Measurements from ENCODE around the gene ZNF316. TPM values are rescaled to one million over a fixed set of nuclear protein-coding genes. Genes with fewer than 3 reads are reported as not detected.
A peak's percentile ranks its signal among the peaks of the same experiment; 100 is the strongest.

Gene ZNF316
- total RNA-seq, 2 experiments from 2014 or later: 17.2 to 19.0 TPM

DNA sequence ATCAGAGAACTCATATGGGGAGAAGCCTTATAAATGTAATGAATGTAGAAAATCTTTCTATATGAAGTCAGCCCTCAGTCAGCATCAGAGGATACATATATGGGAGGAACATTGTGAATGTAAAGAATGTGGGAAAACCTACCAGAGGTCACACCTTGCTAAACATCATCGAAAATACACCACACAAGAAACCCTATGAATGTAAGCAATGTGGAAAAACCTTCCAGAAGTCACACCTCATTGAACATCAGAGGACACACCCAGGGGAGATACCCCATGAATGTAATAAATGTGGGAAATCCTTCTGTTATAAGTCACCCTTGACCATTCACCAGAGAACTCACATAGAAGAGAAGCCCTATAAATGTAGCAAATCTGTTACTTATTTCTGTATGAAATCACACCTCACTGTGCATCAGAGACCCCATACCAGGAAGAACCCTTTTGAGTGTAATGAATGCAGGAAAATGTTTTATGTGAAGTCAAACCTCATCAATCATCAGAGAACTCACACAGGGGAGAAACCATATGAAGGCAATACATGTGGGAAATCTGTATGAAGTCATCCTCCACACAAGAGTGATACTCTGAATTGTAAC is 38.8 kb downstream of the ZNF316 start:
- Mint-ChIP-seq H3K27ac (no peak overlapping the region), H3K4me3 (no peak overlapping the region), H3K27me3 (no peaks in the 10 kb centered on the region), H3K4me1 (no peaks in the 10 kb centered on the region), H3K36me3 (peaks cover 32% of the 10 kb centered on the region), H3K9me3 (peaks cover 65% of the 10 kb centered on the region)
- no peak for DNase-seq

DNA sequence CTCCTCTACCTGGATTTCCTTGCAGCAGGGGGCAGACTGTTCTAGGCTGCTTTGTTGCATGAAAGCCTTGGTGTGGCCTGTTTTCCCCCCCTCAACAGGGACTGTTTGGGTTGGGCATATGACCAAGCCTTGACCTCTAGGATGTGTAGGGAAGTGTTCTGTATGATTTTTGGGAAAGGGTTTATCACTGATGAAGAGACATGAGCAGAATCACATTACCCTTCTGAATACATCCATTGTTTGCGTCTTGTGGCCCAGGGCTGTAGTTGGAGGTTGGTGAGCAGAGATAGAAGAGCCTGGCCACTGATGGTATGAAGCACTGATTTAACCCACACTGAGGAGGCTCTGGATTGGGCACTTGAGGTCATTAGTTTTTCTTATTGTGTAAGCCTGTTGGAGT is 43.0 kb downstream of the ZNF316 start:
- no peak for DNase-seq
- Mint-ChIP-seq H3K27ac (no peak overlapping the region), H3K4me1 (no peaks in the 10 kb centered on the region), H3K4me3 (no peak overlapping the region), H3K9me3 (peaks cover 75% of the 10 kb centered on the region), H3K36me3 (peaks cover 19% of the 10 kb centered on the region), H3K27me3 (no peaks in the 10 kb centered on the region)

DNA sequence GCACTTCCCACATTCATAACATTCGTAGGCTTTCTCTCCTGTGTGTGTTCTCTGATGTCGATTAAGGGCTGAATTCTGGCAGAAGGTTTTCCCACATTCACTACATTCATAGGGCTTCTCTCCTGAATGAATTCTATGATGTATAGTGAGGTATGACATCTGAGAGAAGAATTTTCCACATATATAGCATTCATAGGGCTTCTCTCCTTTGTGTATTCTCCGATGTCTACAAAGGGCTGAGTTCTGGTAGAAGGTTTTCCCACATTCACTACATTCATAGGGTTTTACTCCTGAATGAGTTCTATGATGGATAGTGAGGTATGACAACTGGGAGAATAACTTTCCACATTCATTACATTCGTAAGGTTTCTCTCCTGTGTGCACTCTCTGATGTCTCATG is 54.0 kb downstream of the ZNF316 start:
- Mint-ChIP-seq H3K27ac (no peak overlapping the region), H3K4me3 (no peak overlapping the region), H3K9me3 (peaks cover 52% of the 10 kb centered on the region), H3K36me3 (peaks cover 36% of the 10 kb centered on the region), H3K4me1 (no peaks in the 10 kb centered on the region), H3K27me3 (no peaks in the 10 kb centered on the region)
- DNase-seq: no peak

DNA sequence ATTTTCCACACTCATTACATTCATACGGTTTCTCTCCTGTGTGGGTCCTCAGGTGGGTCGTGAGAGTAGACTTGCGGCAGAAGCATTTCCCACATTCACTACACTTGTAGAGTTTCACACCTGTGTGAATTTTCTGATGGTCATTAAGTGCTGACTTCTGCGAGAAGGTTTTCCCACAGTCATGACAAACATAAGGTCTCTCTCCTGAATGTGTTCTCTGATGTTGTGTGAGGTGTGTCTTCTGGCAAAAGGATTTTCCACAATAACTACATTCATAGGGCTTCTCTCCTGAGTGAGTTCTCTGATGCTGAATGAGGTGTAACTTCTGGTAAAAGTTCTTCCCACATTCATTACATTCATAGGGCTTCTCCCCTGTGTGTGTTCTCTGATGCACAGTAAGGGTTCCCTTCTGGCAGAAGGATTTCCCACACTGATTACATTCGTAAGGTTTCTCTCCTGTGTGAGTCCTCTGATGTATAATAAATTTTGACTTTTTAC is 54.5 kb downstream of the ZNF316 start:
- Mint-ChIP-seq H3K4me3 (no peak overlapping the region), H3K36me3 (peaks cover 31% of the 10 kb centered on the region), H3K9me3 (peaks cover 46% of the 10 kb centered on the region), H3K4me1 (no peaks in the 10 kb centered on the region), H3K27ac (peak overlapping the region; percentile 48), H3K27me3 (no peaks in the 10 kb centered on the region)
- DNase-seq: no peak

DNA sequence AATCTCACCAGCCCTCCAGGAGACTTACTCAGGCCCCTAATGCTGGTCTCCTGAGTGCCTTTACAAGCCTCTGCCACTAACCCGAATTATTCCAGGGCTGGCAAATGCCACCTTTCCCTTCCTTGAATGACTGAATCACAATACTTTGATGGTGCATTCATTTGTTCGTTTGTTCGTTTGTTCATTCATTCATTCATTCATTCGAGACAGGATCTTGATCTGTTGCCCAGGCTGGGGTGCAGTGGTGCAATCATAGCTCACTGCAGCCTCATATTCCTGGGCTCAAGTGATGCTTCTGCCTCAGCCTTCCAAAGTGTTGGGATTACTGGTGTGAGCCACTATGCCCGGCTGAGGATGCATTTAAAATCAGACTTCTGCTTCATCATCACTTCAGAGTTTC is 63.7 kb downstream of the ZNF316 start:
- Mint-ChIP-seq H3K27ac (no peak overlapping the region), H3K36me3 (peaks cover 29% of the 10 kb centered on the region), H3K9me3 (peaks cover 49% of the 10 kb centered on the region)

DNA sequence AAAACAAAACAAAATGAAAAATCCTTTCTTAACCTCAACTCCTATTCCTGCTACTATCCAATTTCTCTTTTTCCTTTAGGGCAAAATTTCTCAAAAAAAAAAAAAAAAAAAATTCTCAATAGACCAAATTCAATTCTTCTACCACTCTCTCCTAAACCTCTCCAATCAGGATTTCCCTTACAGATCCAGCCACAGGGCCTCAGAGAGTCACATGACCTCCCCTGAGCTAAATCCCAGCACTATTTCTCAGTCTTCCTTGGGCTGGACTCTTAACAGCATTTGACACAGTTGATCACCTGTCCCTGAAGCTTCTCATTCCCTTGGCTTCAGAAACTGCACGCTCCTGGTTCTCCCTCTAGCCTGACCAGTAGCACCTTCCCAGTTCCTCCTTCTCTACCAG is 64.7 kb downstream of the ZNF316 start:
- Mint-ChIP-seq H3K27me3 (no peaks in the 10 kb centered on the region), H3K36me3 (peaks cover 31% of the 10 kb centered on the region), H3K9me3 (peaks cover 49% of the 10 kb centered on the region), H3K4me3 (no peak overlapping the region), H3K27ac (no peak overlapping the region), H3K4me1 (peaks cover 23% of the 10 kb centered on the region)
- no peak for DNase-seq

More for the DNA sequence above, 63.7 kb downstream of the ZNF316 start:
- no peak for DNase-seq
- H3K4me1 Mint-ChIP-seq: peaks cover 23% of the 10 kb centered on the region
- H3K27me3 Mint-ChIP-seq: no peaks in the 10 kb centered on the region
- H3K4me3 Mint-ChIP-seq: no peak overlapping the region

Other genes with a start within 250 kb of the ZNF316 start
- 10 to 100 TPM; 15.7 to 17.1 TPM for gene DAGLB, start 189.4 kb upstream of the ZNF316 start, total RNA-seq
- 10 to 100 TPM; 63.0 to 67.3 TPM for gene KDELR2, start 153.2 kb upstream of the ZNF316 start, total RNA-seq
- gene GRID2IP, start 85.9 kb upstream of the ZNF316 start, total RNA-seq: under 1 TPM in 1 of 2 experiments, not detected in 1; 0.06 TPM
- gene ZDHHC4, start 59.9 kb upstream of the ZNF316 start, total RNA-seq: 10 to 100 TPM; 31.4 to 40.2 TPM
- 10 to 100 TPM; 31.9 to 35.0 TPM for gene INTS15, start 47.3 kb upstream of the ZNF316 start, total RNA-seq
- gene ZNF853, start 21.7 kb upstream of the ZNF316 start, total RNA-seq: 1 to 10 TPM; 2.2 TPM
- 10 to 100 TPM; 17.2 to 18.2 TPM for gene ZNF12, start 69.6 kb downstream of the ZNF316 start, total RNA-seq
- gene RSPH10B2, start 116.8 kb downstream of the ZNF316 start, total RNA-seq: under 1 TPM in 1 of 2 experiments, not detected in 1; 0.32 TPM
- 10 to 100 TPM; 47.3 to 55.8 TPM for gene CCZ1B, start 189.0 kb downstream of the ZNF316 start, total RNA-seq